Testis (tissue), 2 donors: ENCODE data around the gene CD48.

Experiments
- CTCF ChIP-seq, 3 experiments: fragments of 450-650 bp in 2 of 3; fragments of 200-600 bp in 1 of 3; sonication (generic) in 1 of 3; IDR thresholded peaks; one replicate each; pipeline ENCODE4 v1.5.1; 2016 to 2019; ENCODE audit warnings: antibody characterized with exemption in 3 of 3, mild to moderate bottlenecking in 2 of 3, moderate library complexity in 1 of 3
- POLR2A ChIP-seq: fragments of 450-650 bp; IDR thresholded peaks from one replicate; pipeline ENCODE4 v1.6.1; 2017; ENCODE audit warnings: antibody characterized with exemption, mild to moderate bottlenecking, moderate library complexity

DNA sequence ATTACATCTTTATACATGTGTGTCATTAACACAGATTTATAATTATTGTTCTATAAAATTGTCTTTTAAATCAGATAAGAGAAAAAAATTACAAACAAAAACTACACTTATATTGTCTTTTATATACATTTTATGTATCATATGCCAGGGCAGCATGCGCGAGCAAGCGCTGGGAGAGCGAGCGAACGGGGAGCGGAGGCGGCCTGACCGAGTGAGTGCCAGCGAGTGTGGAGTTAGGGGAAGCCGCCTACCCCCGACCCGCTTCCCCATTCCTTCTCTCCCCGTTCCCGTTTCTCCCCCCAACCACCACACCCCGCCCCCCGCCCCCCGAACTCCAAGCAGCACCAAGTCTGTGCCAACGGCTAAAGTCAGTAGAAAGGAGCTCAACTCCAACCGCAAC is 41.8 kb downstream of the CD48 start:
- TF ChIP-seq CTCF (IDR thresholded peaks at IDR 0.05) (no peak), POLR2A (no peak)
